HL-60/S4 treated with phorbol 12-myristate 13-acetate at 8.2 ng/mL for 4 days and 3 days (cell line): ENCODE measurements around the gene PRKAR1B.

Source experiments
- in situ Hi-C: fragments of 300-500 bp; cut with MboI; formaldehyde crosslinking; loops from 2 replicates; pipeline ENCODE4 v1.15.0; 2022; ENCODE audit warnings: low sequenced_read_pairs

PRKAR1B gene

DNA sequence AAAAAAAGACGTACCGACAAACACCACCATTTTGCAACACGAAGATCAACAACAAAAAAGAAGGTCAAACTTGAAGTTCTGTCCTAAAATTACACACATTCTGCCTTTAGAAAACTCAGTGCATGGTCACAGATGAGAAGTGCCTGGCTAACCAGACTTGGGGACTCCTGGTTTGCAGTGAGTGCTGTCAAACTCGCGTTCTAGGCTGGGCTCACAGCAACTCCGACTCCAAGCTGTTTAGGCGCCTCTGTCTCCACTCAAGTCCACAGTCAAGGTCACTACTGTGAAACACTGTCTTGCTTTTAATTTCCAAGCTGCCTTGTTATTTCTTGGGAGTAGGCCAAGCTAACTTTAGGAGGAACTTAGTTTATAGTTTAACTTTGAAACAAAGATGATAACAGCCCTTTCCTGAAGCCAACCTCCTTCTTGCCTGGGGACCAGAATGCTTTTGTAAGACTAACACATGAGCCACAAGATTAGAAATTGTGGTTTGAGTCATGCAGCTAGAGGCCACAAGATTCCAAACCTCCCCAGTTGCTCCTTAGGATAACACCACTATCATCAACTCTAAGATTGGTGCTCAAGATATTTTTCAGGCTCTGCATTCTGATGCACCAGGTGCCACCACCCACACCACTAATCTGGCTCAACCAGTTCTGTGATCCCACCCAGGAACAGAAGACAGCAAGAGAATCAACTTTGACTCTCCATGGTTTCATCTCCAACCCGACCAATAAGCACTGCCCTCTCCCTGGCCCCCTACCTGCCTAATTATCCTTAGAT is 1.7 kb downstream of the PRKAR1B start:
- in situ Hi-C loops: no loop called here

GRCh38 chr7:724298-724697 is 2.8 kb downstream of the PRKAR1B start:
- in situ Hi-C loops: no loop called here

- in situ Hi-C loops: no loop called here
These were observed 3.5 kb downstream of the PRKAR1B start for GRCh38 chr7:723541-723940.

DNA sequence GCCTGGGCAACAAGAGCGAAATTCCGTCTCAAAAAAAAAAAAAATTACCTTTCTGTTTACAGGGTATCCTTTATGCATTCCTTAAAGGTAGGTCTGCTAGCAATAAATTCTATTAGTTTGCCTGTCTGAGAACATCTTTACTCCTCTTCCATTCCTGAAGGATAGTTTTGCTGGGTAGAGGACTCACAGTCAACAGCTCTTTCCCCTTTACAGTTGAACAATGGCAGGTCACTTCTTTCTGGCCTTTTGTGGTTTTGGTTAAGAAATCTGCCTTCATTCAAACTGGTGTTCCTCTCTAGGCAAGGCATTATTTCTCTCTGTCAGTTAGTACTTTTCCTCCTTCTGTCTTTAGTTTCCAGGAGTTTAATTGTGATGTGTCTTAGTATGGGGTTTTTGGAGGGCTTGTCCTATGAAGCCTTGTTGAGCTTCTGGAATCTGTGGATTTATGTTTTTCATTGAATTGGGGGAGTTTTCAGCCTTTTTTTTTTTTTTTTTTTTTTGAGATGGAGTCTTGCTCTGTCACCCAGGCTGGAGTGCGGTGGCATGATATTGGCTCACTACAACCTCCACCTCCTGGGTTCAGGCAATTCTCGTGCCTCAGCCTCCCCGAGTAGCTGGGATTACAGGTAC is 5.3 kb downstream of the PRKAR1B start:
- in situ Hi-C loops: no loop called here

GRCh38 chr7:716636-717035 is 10.4 kb downstream of the PRKAR1B start:
- in situ Hi-C loops: no loop called here

DNA sequence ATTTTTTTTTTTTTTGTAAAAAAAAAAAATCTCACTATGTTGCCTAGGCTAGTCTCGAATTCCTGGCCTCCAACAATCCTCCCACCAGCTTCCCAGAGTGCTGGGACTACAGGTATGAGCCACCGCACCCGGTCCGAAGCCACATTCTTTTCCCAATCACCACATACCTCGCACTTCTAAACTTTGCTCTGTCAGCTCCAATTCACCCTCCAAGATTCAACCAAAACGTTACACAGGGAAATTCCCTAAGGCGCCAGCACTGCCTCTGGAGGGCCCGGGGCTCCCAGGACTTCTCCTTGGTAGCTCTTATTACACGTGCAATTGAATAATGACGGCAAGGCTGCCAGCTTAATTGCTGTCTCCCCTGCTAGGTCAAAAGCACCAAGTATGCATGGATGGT is 10.9 kb downstream of the PRKAR1B start:
- in situ Hi-C loops: no loop called here

DNA sequence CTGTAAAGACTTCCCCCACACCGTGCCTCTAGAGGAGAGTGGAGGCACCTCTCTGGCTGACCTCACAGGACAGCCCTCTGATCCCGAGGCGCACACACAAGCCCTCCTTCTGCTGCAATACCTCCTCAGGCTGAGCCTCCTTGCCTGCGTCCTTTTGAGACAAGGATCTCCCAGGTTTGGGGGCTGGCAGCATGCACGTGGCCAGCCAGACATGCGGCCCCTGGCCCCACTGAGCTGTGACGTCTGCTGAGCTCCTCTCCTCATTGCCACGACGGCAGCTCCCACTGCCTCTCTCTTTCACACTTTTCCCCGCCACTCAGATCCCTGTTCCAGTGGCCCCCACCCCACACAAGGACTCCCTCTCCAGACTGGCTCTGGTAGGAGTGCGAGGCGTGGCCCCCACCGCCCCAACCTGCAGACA is 12.8 kb downstream of the PRKAR1B start:
- in situ Hi-C loops: no loop called here

GRCh38 chr7:713488-714230 is 13.4 kb downstream of the PRKAR1B start:
- in situ Hi-C loops: no loop called here

DNA sequence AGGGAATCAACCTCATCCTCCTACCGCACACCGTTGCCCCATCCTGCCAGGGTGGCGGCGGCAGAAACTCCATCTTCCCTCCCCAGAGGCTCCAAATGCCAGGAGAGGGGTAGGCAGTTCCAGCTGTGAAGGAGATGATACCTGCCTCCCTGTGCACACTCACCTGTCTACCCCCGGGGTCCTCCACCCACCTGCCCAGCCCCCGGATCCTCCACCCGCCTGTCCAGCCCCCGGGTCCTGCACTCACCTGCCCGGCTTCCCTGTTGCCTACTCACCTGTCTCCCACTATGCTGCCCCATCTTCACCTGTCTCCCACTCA is 14.0 kb downstream of the PRKAR1B start:
- in situ Hi-C loops: no loop called here

- in situ Hi-C loops: no loop called here
These were observed 14.5 kb downstream of the PRKAR1B start for GRCh38 chr7:712381-713138.

DNA sequence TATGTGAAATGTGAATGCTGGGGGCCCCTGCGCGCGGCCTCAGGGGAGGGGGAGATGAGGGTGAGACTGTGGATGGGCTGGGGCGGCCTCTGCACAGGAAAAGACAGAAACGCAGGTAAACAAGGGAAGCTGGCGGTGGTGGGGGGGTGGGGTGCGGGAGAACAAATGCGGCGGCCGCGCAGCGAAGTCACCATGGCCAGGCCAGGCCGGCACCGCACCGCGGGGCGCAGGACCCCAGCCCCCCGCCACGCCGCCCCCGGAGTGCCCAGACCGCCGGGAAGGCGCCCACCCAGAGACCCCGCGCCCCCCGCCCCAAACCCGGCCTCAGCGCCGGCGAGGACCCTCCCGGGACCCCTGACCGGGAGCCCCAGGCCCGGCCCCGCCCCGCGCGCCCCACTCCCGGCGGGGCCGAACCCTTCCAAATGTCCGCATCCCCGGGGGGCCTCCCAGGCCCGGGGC is 15.1 kb downstream of the PRKAR1B start:
- in situ Hi-C loops: no loop called here

DNA sequence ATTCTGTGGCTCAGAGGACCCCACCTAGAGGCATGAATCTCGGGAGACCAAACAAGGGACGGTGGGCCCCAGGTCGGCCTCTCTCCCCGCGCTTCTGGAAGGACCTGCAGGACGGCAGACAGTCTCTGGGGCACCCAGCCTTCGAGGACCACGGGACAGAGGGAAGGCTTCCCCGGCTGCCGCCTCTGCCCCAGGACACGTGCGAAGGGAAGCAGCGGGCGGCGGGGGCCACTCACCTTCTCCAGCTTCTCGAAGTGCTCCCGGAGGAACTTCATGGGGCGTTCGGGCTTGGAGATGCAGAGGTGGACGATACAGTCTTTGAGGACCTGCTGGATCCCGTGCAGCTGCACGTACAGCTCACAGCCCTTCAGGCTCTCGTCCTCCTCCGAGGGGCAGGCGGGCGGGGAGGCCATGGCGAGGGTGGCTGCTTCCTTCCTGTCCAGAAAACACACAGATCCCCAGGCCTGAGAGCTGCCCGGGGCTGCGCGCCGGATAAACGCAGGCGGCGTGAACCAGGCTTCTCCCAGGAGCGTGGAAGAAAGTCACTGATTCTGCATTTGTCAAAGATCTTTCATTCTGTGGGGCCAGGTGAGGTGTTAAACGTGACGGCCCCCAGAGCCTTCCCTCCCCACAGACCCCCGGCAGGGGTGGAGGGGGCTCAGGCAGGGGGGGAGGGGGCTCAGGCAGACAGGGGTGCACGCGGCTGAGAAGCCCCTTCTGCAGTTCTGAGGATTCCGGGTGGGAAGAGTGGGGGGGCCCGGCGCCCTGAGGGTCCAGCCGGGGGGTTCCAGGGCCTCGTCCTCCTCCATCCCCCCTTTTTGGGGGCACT is 15.8 kb downstream of the PRKAR1B start:
- in situ Hi-C loops: no loop called here

DNA sequence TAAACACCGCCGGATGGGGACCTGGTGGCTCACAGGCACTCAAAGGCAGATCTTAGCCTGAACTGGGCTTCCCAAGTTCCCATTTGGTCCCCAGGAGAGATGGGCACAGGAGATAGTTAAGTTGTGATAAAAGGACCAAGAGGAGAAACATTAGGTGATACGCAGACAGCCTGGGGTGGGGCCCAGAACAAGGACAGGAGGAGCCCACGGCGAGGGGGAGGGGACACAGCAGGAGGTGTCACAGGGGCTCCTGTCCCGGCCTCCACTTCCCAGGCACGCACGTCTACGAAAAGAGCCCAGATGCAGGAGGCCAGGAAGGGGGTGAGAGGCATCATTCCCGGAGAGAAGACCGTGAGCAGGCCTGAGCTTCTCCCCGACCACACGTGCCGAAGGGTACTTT is 16.9 kb downstream of the PRKAR1B start:
- in situ Hi-C loops: no loop called here

DNA sequence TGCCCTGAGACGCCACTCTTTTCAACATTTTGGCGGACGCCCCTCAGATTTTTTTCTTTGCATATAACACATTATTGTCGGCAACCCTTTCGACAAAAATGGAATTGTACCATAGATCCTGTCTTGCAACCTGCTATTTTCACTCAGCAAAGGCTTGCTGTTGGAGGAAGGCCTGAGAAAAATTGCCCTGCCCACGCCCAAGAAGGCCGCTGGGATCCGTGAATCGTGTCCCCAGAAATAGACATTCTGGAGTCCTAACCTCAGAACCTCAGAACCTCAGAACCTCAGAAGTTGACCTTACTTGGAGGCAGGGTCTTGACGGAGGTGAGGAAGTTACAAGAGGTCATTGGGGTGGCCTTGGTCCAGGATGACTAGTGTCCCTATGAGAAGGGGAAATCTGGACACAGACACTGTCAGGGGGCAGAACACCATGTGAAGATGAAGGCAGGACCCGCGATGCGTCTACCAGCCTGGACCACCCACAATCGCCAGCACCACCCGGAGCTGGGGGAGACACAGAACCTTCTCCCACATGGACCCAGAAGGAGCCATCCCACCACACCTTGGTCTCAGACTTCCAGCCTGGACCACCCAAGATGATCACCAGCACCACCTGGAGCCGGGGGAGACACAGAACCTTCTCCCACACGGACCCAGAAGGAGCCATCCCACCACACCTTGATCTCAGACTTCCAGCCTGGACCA is 19.6 kb downstream of the PRKAR1B start:
- in situ Hi-C loops: no loop called here

GRCh38 chr7:706721-707120 is 20.4 kb downstream of the PRKAR1B start:
- in situ Hi-C loops: no loop called here

DNA sequence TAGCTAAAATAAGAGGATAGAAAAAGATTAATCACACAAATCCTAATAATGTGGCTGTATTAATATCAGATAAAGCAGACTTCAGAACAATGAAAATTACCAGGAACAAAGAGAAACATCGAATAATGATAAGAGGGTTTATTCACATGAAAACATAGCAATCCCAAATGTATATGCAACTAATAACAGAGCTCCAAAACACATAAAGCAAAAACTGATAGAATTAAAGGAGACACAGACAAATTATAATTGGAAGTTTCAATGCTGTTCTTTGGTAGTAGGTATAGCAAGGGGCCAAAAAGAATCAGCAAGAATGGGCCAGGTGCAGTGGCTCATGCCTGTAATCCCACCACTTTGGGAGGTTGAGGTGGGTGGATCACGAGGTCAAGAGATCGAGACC is 24.0 kb downstream of the PRKAR1B start:
- in situ Hi-C loops: no loop called here

DNA sequence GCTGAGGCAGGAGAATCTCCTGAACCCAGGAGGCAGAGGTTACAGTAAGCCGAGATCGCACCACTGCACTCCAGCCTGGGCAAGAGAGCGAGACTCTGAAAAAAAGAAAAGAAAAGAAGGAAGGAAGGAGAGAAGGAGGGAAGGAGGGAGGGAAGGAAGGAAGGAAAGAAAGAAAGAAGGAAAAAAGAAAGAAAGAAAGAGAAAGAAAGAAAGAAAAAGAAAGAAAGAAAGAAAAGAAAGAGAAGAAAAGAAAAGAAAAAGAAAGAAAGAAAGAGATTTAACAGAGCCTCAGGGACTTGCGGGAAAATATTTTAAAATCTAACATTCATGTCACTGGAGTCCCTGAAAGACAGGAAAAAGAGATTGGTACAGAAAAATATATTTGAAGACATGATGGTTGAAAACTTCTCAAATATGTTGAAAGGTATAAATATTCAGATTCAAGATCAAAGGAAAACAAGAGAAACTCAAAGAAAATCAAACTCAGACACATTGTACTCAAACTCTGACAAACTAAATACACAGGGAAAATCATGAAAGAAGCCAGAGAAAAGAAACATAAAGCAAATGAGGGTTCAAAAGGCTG is 25.9 kb downstream of the PRKAR1B start:
- in situ Hi-C loops: no loop called here

DNA sequence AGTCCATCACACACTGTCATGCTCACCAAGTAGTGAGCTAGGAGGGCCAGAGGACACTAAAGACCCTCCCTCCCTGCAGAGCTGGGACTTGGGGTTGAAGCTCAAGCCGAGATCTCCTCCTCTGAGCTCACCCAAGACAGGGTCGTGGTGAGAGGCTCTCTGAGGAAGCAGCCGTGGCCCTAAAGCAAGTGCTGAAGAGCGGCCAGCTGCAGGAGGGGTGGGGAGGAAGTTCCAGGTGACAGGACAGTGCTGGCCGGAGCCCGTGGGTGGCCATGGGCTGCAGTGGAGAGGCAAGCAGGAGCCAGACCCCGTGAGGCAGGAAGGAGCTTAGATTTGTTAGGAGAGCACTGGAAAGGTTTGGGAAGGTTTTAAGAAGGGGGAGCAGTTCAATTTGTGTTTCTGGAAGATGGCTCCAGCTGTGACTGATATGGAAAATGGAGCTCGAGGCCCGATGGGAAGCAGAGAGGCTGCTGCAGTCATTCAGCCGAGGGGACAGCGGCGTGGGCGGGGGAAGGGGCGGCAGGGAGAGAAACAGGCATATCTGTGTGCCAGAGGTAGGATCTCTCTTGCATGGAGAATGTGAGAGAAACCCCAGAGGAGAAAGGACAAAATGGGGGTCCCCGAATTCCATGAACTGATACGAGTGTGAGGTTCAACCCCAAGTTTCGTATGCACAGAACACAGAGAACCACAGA is 27.5 kb downstream of the PRKAR1B start:
- in situ Hi-C loops: no loop called here
